Activated gamma-delta T cell treated with Interleukin-2 at 50 U/mL for 16 hours (primary cell): ENCODE data around the gene UBE2U.

Experiments
- DNase-seq: peaks from one replicate; pipeline ENCODE4 v3.0.0-alpha.2; 2020

UBE2U gene

GRCh38 chr1:64296459-64296858 is 93.0 kb downstream of the UBE2U start:
- no peak for DNase-seq

GRCh38 chr1:64302194-64302593 is 98.8 kb downstream of the UBE2U start:
- DNase-seq: no peak

- DNase-seq: no peak
Observed at GRCh38 chr1:64302971-64303370, 99.5 kb downstream of the UBE2U start.

GRCh38 chr1:64304823-64305222 is 101.4 kb downstream of the UBE2U start:
- DNase-seq: no peak

GRCh38 chr1:64308866-64309265 is 105.4 kb downstream of the UBE2U start:
- no peak for DNase-seq

- no peak for DNase-seq
Observed at GRCh38 chr1:64309431-64309831, 106.0 kb downstream of the UBE2U start.

- DNase-seq: no peak
Observed at GRCh38 chr1:64310760-64311159, 107.3 kb downstream of the UBE2U start.

- DNase-seq: no peak
Observed at GRCh38 chr1:64312431-64312830, 109.0 kb downstream of the UBE2U start.

- no peak for DNase-seq
Observed at GRCh38 chr1:64315402-64315801, 112.0 kb downstream of the UBE2U start.
